Endothelial cell of umbilical vein (primary cell): ENCODE measurements around the gene PNLIPRP1. TPM values are rescaled to one million over a fixed set of nuclear protein-coding genes. Genes with fewer than 3 reads are reported as not detected.

Experiments used
- polyA plus RNA-seq, 4 experiments: library from polyadenylated mRNA; depleted of rRNA in 3 of 4; stranded (reverse) in 3 of 4; unstranded in 1 of 4; fragments of >200 nt; gene quantifications; 2 replicates each; pipeline versions ENCODE4 v1.2.1 to v1.2.3, GENCODE V29; 2011 to 2012; ENCODE audit warnings: missing spikeins in 1 of 4
- total RNA-seq: library from RNA; stranded (reverse); gene quantifications from 2 replicates; pipeline ENCODE4 v1.2.3, GENCODE V29; 2021

The PNLIPRP1 gene
- total and polyA plus RNA-seq, 2 donors (not counting 3 experiments of a cell fraction or from before 2014, with no cell fraction given), result not detected

Other genes with a start within 250 kb of the PNLIPRP1 start
- gene PNLIPRP3, start 163.1 kb upstream of the PNLIPRP1 start, total RNA-seq, result not detected in 2 replicates
- gene PNLIPRP3, start 163.1 kb upstream of the PNLIPRP1 start, polyA plus RNA-seq, result not detected in 2 replicates
- gene PNLIP, start 45.0 kb upstream of the PNLIPRP1 start, total RNA-seq, result not detected in 2 replicates
- gene PNLIP, start 45.0 kb upstream of the PNLIPRP1 start, polyA plus RNA-seq, result not detected in 2 replicates
- not detected in 2 replicates for gene PNLIPRP2, start 30.0 kb downstream of the PNLIPRP1 start, total RNA-seq
- not detected in 2 replicates for gene PNLIPRP2, start 30.0 kb downstream of the PNLIPRP1 start, polyA plus RNA-seq
- 0.22 and 0.30 TPM in 2 replicates for gene HSPA12A, start 151.6 kb downstream of the PNLIPRP1 start, total RNA-seq
- 0.24 and 0.29 TPM in 2 replicates for gene HSPA12A, start 151.6 kb downstream of the PNLIPRP1 start, polyA plus RNA-seq